OCI-LY3 (cell line): ENCODE data around the gene FMNL3.

Source experiments
- H2AFZ ChIP-seq: fragments of 200-600, 300-600 bp; shearing (Covaris generic); 2 replicates; pipeline ENCODE4 v1.6.0; 2014; ENCODE audit warnings: antibody characterized with exemption, low read depth, low read length
- H3K27ac ChIP-seq: fragments of 200-600, 300-600 bp; sonication (generic); 2 replicates; pipeline ENCODE4 v1.5.1; 2014; ENCODE audit warnings: mild to moderate bottlenecking, low read length, moderate library complexity, mixed read lengths
- H3K27me3 ChIP-seq: fragments of 200-600, 300-600 bp; sonication (generic); 2 replicates; pipeline ENCODE4 v1.6.1; 2014; ENCODE audit warnings: low read depth, low read length, mixed read lengths
- H3K36me3 ChIP-seq: fragments of 200-600, 300-600 bp; sonication (generic); replicated peaks from 2 replicates; pipeline ENCODE3; 2014; ENCODE audit warnings: low read depth, low read length, mixed read lengths
- H3K4me1 ChIP-seq: fragments of 300-600, 200-600 bp; sonication (generic); 2 replicates; pipeline ENCODE4 v1.6.1; 2014; ENCODE audit warnings: low read length, mixed read lengths
- H3K4me2 ChIP-seq: fragments of 200-600, 300-600 bp; sonication (generic); 2 replicates; pipeline ENCODE4 v1.6.1; 2014; ENCODE audit warnings: low read length, mixed read lengths
- H3K4me3 ChIP-seq: fragments of 300-600, 200-600 bp; sonication (generic); 2 replicates; pipeline ENCODE4 v1.5.1; 2014; ENCODE audit warnings: antibody characterized with exemption, mild to moderate bottlenecking, low read length, moderate library complexity
- H3K79me2 ChIP-seq: fragments of 300-600, 200-600 bp; shearing (Covaris generic); 2 replicates; pipeline ENCODE4 v1.6.1; 2014; ENCODE audit warnings: mild to moderate bottlenecking, low read length, mixed read lengths
- H3K9ac ChIP-seq: fragments of 300-600, 200-600 bp; shearing (Covaris generic); 2 replicates; pipeline ENCODE4 v1.6.0; 2014; ENCODE audit warnings: mild to moderate bottlenecking, low read length, moderate library complexity
- H3K9me3 ChIP-seq: fragments of 200-600, 300-600 bp; shearing (Covaris generic); 2 replicates; pipeline ENCODE4 v1.6.1; 2014; ENCODE audit warnings: low read length, mixed read lengths; ENCODE audit not compliant: insufficient read depth
- H4K20me1 ChIP-seq: fragments of 200-600, 300-600 bp; sonication (generic); 2 replicates; pipeline ENCODE4 v1.6.1; 2016; ENCODE audit warnings: low read length, mixed read lengths; ENCODE audit not compliant: insufficient read depth
- EZH2phosphoT487 ChIP-seq: fragments of 200-600 bp; shearing (Covaris generic); IDR thresholded peaks from 2 replicates; pipeline ENCODE4 v1.6.1; 2018; ENCODE audit warnings: antibody characterized with exemption, mixed run types, low read depth
- TF ChIP-seq, protein P1 (sequence below): fragments of 200-600, 300-600 bp; sonication (generic); IDR thresholded peaks from 2 replicates; pipeline ENCODE4 v1.5.1; 2014; ENCODE audit warnings: antibody characterized with exemption, low read length, low read depth

The FMNL3 gene

DNA sequence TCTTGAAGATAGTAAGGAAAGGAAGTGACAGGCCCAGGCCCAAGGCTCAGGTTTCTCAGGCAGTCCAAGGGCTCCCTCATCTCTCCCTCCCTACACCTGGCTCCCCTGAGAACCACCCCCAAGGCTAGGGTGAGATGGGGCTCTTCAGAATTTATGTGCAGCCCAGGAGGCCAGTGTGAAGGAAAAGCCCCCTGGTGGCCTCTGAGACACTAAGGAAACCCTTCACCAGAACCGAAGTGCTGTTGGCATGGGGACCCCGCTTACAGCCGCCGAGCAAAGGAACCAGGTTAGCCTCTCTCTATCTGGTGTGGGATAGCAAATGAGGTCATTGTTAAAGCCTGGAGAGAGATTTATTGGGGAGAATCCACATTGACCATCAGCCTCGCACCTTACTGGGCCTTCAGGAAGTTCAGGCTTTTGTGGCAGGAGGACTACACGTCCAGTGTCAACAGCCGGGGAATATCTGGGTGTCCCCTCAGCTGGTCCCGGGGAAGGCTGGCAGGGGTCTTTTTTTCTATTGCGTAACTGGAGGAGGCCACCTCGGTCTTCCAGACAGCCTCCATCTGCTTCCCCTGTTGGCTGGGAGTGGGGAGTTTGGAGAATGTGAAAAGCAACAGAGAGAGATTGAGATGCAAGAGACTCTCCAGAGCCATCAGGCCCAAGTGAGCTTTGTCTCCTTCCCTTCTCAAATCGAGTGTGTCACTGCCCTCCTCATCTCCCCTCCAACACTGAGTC is 119.9 kb downstream of the FMNL3 start:
- H3K9ac ChIP-seq = no peak overlapping the region
- no peaks in the 10 kb centered on the region for H3K79me2 ChIP-seq
- H3K27ac ChIP-seq = no peak overlapping the region
- H3K4me2 ChIP-seq = no peak overlapping the region
- no peak for TF ChIP-seq EZH2phosphoT487
- TF ChIP-seq, protein P1, sequence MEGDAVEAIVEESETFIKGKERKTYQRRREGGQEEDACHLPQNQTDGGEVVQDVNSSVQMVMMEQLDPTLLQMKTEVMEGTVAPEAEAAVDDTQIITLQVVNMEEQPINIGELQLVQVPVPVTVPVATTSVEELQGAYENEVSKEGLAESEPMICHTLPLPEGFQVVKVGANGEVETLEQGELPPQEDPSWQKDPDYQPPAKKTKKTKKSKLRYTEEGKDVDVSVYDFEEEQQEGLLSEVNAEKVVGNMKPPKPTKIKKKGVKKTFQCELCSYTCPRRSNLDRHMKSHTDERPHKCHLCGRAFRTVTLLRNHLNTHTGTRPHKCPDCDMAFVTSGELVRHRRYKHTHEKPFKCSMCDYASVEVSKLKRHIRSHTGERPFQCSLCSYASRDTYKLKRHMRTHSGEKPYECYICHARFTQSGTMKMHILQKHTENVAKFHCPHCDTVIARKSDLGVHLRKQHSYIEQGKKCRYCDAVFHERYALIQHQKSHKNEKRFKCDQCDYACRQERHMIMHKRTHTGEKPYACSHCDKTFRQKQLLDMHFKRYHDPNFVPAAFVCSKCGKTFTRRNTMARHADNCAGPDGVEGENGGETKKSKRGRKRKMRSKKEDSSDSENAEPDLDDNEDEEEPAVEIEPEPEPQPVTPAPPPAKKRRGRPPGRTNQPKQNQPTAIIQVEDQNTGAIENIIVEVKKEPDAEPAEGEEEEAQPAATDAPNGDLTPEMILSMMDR = no peak
- H3K4me1 ChIP-seq = peaks cover under 1% of the 10 kb centered on the region; the same call in 1 of the 2 replicates
- peaks cover 11% of the 10 kb centered on the region for H3K36me3 ChIP-seq
- H2AFZ ChIP-seq = no peak overlapping the region
- H3K4me3 ChIP-seq = no peak overlapping the region
- H3K9me3 ChIP-seq = no peaks in the 10 kb centered on the region
- H4K20me1 ChIP-seq = no peaks in the 10 kb centered on the region
- no peaks in the 10 kb centered on the region for H3K27me3 ChIP-seq
